ENCODE data around the gene GFPT2.
"Not testable (repeated sequence)": the region's sequence is repeated elsewhere in the genome, so short reads cannot be mapped to it uniquely, and the experiment has no call there.

The GFPT2 gene

DNA sequence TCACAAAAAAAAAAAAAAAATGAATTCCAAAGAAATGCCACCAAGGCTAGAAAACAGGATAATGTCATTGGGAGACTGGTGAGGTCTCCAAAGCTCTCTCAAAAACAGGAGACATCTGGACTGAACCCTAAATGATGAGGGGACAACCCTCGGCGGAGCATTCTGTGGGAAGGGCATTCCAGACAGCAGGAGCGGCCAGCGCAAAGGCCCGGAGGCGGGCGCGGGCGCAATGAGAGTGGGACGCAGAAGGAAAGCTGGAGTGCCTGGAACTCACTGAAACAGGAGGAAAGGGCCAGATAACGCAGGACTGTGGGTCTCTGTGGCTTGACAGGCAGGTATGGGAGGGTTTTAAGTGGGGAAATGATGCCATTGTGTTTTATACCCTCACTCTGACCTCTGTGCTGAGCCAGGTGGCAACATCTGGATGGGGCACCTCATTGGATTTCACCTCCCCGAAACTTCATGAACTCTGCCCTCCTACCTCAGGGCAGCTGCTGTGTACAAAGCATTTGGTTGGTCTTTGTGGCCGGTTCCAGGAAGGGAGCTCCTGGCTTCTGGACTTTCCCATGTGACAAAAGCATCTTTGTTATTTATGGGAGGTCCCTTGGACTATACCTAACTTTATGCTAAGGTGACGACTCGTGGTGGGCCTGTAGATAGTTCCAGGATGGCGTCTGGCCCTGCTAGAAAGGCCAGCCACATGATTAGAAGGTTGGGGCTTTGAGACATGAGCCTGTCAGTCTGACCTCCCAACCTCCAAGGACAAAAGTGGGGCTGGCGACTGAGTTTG, 49.7 kb downstream of the GFPT2 start:
- no peak for DNase-seq

DNA sequence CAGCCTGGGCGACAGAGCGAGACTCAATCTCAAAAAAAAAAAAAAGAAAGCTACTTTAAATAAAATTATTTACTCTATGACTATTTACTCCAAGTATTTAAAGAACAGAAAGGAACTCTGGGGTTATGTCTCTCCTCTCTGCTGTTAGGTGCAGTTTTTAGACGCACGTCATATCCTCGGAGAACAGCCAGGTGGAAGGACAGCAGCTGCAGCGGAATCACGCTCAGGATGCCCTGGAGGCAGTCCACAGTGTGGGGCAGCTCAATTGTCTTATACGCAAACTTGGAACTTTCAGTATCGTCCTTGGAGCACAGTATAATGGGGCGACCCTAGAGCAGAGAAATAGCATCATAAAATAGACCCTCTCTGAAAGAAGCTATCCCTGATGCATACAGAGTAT, 50.9 kb downstream of the GFPT2 start:
- DNase-seq, result no peak

DNA sequence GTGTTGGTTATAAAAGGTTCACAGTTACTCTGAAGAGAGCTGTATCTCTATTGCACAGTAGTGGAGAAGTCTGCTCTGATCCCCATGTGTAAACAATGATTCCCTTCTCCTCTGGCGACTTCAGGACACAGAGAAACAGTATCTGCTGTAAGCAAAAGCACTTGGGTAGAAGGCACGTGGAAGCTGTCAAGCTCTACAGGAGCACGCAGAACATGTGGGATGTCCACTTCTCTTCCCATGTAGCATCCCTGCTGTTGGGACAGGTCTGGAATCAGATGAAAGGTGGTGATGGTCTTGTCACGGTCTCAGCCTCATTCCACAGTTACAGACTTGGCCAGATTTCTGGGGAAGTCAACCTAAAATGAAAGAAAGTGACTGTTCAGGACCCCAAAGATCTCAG, 51.9 kb downstream of the GFPT2 start:
- no peak for DNase-seq

DNA sequence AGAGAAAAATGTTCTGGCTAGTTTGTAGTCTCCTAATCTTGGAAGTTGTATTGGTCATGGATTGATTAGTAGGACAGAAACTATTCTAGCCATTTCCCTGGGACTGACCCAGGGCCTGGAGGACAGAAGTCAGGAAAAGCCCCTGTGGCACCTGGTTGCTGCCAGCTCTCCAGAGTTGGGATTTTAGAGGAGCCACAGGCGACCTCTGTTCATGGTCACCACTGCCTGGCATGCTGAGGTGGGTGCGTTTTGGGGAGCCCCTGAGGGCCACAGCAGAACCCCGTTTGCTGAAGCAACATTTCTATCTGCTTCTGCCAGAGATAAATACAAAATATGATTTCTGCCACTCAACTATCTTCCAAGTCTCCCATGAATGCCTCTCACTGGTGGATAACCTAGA, 53.6 kb downstream of the GFPT2 start:
- no peak for DNase-seq

DNA sequence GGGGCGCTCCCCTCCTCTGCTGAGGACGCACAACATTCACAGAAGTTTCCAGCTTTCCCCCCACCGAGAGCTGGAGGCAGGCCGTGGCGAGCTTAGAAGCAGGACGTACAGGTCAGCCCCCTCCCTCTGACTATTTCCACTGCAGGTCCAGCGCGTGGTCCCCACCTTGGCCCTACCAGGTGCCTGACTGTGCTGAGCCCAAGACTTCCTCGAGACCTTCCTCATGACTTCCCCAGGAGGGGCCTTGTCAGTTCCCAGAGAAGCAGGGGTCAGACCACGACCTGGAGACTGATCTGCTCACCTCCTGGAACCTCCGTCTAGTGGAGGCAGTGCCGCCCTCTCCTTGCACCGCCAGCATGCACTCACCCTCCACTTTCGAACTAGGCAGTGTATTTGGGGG, 54.1 kb downstream of the GFPT2 start:
- DNase-seq, result not testable (repeated sequence)

DNA sequence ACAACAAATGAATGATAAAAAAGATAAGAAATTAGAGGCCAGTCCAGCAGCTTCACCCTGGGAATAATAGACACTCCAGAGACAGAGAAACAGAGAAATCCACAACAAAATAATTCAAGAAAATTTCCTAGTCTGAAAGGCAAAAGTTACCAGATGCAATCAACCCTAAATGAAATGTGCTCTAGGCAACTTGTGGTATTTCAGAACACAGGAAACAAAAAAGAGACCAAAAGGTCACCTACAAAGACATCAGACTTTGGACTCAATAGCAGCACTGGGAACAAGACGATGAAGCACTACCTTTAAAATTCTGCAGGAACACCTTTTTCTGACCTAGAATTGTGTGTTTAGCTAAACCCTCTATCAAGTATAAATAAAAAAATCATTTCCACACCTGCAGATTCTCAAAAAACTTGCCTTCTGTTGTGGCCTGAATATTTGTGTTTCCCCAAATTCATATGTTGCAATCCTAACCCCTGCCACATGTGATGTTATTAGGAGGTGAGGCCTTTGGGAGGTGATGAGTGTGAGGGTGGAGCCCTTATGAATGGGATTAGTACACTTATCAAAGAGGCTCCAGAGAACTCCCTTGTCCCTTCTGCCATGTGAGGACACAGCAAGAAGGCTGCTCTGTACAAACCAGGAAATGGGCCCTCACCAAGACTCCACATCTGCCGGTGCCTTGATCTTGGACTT, 55.4 kb downstream of the GFPT2 start:
- no peak for DNase-seq

DNA sequence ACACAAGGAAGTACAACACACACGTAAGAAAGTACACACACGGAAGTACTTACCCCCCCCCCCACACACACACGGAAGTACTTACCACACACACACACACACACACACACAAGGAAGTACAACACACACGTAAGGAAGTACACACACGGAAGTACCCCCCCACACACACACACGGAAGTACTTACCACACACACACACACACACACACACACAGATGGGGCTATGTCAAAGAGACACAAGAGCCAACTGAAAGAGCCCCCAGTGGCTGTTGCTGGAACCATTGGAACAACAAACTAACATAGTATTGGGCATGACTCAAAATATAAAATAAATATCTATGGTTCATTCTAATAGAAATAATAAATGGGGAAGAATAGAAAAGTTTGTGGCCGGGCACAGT, 56.4 kb downstream of the GFPT2 start:
- DNase-seq, result no peak

DNA sequence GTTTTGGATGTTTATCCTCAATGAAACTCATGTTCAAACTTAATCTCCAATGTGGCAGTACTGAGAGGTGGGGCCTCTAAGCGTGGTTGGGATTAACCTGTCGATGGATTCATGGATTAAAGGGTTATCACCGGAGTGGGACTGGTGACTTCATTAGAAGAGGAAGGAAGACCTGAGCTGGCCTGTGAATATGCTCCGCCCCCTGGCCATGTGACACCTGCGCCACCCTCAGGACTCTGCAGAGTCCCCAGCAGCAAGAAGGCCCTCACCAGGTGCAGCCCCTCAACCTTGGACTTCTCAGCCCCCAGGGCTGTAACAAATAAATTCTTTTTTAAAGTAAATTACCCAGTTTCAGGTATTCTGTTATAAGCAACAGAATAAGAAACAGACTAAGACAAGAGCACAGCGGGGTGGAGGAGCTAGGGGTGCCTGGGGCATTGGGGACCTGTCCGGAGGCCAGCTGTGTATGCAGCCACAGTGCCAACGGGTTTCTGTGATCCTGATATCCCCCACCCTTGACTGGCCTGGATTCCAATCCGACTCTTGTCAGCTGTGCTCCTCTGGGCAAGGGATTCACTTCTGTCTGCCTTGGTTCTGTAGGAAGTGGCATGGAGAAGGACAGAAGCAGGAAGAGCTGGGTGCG, 58.1 kb downstream of the GFPT2 start:
- DNase-seq, result no peak

DNA sequence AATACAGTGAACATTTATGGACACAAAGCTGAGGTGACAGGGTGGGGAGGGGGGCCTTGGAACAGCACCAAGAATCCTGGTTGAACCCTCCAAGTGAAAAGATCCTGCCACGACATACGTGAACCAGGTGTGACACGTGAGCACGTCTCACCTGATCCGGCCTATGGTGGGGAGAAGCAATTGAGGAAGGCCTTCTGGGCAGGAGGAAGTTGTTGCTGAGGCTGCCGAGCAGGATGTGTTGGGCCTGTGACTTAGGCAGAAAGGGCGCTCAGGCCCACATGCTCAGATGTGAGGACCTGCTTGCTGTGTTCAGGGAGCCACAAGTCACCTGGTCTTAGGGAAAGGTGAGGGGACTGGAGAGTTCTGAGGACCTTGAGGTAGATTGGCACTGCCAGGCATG, 58.7 kb downstream of the GFPT2 start:
- no peak for DNase-seq

DNA sequence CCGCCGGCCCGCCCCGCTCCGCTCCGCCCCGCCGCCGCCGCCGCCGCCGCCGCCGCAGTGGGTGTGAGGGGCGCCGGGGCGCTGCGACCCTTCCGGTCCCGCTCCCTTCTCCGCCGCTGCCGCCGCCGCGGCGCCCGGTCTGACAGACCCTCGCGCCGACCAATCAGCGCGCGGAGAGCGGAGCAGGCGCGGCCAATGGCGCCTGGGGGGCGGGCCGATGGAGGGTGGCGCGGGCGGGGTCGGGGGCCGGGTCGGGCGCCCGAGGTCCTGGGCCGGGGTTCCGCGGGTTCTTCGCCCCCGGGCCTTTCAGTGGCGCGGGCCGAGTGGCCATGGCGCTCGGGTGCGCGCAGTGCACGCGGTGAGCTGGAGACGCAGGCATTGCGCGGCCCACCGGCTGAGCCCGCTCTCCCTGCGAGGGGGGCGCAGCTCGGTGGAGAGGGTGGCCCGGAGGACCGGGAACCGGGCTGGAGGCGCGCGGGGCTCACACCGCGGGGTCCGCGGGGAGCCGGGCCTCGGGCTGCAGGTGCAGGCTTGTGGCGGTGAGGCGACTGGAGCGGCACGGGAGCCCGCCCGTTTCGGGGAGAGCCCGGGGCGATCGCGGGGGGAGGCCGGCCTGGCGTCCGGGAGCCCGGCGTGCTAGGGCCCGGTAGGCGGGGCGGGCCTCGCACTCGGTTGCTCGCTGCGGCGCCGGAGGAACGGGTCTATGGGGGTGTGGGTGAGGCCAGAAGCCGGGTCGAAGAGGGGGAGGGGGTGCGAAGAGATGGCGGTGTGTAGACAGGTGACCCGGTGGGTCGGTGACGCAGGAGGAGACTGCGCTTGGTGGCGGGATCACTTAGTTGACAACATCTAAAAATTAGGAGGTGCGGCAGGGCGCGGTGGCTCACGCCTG, 60.9 kb downstream of the GFPT2 start, which contains the start of gene MAPK9:
TSS of gene MAPK9 (minus strand) at position 141 of the 889 bp plus-strand sequence. CDS start 11,522 bp downstream, outside the sequence.
- peak; percentile 91 for DNase-seq

DNA sequence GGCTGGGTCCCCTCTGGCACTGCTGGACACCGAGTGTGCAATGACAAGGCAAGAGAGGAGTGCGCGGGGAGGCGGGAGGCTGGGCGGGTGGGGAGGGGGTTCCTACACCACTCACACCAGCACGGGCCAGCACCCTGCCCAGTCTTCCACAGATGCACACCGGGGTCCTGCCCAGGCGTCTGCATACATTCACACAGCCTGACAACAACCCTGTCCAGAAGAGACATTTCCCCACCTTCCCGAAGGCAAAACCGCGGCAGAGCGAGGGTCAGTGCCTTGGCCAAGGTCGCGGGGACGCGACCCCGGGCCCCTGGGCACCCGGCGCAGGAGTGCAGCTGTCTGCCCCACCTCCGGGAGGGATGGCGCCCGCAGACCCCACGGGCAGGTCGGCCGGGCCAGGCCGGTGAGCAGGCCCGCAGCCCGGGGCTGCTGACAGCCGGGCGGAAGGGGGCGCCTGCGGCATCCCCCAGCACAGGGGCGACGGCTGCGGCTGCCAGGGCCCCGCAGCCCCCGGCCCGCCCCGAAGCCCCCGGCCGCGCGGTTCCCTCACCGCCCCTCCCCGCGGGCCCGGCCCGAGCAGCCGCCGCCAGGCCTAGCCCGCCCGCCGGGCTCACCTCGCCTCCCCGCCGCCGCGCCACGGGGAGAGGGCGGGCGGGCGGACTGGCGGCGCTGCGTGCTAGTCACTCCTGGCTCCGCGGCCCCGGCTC, 61.7 kb downstream of the GFPT2 start:
- peak; percentile 23 for DNase-seq

DNA sequence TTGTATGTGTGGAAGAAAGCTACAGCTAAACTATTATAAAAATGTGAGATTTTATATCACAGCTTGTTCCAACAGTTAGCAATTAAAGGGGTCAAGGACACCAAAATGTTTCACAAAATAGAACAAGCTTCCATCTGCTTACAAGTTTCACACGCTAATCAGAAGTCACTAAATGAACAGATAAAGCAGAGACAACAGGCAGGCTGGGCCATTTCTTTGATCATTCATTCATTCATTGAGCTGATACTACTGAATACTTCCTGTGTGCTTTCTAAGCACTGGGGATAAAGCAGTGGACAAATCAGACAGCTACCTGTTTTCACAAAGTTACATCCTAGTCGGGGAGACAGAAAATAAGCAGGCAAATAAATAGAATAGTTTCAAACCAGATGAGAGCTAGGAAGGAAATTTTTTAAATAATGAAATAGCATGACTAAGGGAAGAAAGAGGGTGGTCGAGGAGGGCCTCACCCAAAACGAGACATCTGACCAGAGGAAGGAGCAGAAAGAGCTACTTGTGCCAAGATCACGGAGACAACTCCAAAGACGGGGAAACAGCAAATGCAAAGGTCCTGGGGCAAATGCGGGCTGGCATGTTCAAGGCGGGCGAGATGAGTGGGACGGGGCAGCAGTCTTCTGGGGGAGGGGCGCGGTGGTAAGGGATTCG, 62.4 kb downstream of the GFPT2 start:
- no peak for DNase-seq

DNA sequence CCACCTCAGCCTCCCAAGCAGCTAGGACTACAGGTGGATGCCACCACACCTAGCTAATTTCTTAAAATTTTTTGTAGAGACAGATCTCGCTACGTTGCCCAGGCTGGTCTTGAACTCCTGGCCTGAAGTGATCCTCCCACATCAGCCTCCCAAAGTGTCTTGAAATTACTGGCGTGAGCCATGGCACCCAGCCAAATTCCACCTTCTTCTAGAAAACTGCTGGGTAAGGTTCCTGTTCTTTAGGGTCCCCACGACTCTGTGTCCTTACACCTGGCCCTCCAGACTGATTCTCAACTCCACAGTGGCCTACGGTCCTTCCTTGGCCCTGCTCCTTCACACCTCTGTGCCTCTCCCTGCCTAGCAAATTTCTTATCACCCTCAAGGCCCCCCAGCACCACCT, 63.2 kb downstream of the GFPT2 start:
- no peak for DNase-seq

DNA sequence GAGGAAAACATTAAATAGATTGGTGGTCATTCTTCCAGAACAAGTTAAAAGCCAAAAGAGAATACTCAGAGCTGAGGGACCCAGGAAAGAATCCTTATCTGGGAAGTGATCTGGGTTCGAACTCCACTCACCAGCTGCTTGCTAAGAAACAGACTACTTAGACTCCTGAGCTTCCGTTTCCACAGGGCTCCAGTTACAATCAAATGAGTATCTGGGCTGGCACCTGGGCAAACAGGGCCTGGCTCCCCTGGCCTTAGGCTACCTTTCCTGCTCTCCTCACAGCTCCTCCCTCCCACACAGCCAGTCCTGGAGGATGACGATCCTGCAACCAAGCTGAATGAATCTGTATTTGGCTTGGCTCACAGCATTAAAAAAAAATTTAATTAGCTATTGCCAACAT, 63.7 kb downstream of the GFPT2 start:
- DNase-seq, result no peak

DNA sequence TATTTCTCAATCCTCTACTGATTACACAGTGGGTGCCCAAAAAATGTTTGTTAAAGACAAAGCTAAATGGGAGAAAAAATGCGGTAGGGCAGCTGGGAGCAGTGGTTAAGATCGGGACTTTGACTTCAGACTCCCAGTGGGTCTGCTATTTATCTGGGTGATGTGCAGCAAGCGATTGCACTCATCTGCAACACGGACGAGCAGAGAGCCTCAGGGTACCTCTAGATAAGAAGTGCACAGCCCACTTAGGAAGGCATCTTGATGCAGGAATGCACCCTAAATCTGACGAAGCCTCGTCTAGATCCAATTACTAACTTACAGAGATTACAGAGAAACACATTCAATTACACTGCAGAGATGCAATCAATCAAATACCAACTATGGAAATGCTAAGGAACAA, 65.3 kb downstream of the GFPT2 start:
- DNase-seq, result no peak

DNA sequence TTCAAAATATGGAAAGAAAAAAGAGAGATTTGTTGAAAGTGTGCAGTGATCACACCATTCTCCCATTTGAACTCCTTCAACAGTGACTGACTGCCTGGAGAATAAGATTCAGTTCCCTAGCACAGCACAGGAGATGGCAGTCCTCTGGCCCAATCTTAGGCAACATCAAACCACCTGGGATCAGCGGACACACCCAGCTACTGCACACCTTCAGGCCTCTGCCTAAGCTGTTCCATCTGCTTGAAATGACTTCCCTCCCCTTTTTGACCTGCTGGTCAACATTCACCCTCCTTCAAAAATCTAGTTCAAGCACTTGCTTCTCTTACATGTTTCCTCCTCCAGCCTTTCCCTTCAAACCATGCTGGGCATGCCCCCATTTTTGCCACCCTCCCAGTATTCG, 65.7 kb downstream of the GFPT2 start:
- DNase-seq, result no peak

DNA sequence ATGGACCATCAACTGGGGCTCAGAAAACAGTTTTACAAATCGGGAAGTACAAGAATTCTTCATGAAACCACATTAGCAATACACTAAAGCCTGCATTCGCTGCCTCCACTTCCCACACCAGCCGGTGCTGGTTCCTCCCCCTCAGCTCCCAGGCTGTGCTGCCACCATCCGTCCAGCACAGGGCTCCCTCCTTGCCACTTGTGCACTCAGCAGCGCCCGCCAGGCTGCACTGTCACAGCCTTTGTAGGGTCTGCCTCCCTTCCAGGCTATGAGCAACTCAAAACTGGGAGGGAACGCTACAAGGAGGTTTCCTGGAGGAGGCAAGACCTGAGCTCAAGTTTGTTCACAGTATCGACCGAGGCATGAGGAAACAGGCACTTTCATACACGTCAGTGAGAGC, 69.0 kb downstream of the GFPT2 start:
- DNase-seq, result no peak

DNA sequence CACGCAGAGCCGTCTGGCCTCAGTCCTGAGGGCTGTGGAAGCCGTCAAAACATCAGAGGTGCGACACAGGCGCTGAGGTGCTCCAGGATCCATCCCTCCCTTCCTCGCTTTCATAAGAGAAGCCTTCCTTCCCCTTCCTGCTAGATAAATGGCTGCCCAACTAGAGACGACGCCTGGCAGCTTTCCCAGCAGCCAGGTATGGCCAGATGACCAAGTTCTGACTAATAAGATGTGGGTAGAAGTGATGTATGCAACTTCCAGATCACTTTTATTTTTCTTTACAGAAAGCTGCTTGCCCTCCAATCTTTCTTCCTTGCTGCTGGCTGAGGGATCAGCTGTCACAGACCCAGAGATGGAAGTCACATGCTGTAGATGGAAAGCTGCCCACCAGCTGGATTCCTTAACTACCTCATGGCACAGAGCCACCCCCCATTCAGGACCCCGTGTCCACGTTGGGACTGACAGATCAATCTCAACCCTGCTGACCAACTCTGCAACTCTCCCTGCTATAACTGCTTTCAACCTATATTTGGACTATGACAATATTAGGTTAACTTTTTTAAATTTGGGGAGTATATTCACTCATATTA, 70.0 kb downstream of the GFPT2 start:
- no peak for DNase-seq

DNA sequence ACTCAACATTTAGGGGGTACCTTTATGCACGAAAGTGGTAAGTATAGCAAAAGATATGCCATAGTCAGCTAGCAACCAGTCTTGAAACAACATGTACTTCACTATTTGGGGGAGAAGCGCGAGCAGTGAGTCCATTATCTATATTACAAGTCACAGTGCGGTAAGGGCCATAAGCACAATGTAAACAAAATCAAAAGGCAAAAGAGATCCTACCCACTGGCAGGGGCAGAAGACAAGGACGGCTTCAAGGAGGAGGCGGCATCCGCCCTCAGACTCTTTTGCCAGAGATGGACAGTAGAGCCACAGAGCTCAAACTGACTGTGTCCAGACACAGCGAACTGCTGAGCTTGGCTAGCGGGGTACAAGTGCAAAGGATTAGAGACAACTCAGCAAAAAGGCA, 70.9 kb downstream of the GFPT2 start:
- no peak for DNase-seq

DNA sequence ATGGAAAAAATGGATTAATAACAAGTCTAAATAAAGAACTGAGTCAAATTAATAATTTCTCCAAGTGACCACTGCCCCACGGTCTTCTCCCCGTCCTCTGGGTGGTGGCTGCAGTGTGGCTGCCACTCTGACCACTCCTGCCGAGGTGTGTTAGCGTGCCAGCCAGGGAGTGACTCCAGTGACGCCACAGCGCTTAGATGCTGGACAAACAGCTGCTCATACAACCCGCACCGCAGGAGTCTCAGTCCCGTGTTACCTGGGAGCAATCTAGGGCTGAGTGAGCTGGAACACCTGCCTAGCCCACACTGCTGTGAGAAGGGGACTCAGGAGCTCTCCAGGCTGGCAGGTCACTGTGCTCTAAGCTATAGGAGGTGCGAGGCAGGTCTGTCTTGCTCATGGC, 71.4 kb downstream of the GFPT2 start:
- DNase-seq, result no peak

DNA sequence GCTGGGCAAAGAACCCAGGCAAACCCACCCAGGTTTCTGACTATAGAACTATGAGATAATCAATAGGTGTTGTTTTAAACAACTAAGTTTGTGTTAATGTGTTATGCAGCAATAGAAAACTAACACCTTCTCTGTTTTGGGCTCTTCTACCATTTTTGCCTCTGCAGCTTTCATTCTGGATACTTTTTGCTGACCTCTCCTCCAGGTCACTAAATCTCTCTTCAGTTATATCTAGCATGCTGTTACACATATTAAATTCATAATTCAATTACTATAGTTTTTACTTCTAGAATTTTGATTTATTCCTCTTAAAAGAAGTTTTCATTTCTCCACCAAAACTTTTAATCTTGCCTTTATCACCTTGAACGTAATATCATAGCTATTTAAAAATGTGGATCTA, 78.4 kb downstream of the GFPT2 start:
- DNase-seq, result no peak

All from activated CD4-positive, alpha-beta T cell treated with anti-CD3 and anti-CD28 coated beads, Interleukin-10, Interleukin-2, amounts not matched to agents 100 ng/mL and 50 ng/mL, durations not matched to agents 16 hours and 8 hours (primary cell).